Right ventricle myocardium superior (tissue), 1 donor: ENCODE data around the gene VIPR1. TPM values are rescaled to one million over a fixed set of nuclear protein-coding genes. Genes with fewer than 3 reads are reported as not detected.
A peak's percentile ranks its signal among the peaks of the same experiment; 100 is the strongest.

Source experiments
- ATAC-seq: fragments of 200-7000 bp; cut with Tn5 transposase; one replicate; pipeline ENCODE4 v1.9.1; 2020; ENCODE audit warnings: mild to moderate bottlenecking; ENCODE audit not compliant: poor library complexity
- DNase-seq: peaks from one replicate; pipeline ENCODE4 v3.0.0-alpha.2; 2020
- intact Hi-C: fragments of 100-400 bp; cut with DNase I; formaldehyde crosslinking; loops from one replicate; pipeline ENCODE4 v1.11.2; 2022
- total RNA-seq: library from RNA; stranded (reverse); fragmentation: NEBNext Ultra II Directional; extraction: Animal tissue kit (Norgen Biotek cat#: 25700); gene quantifications from one replicate; pipeline ENCODE4 v1.2.1, GENCODE V29; 2021
- donor health status: DM: no; HTN: yes; CAD: no; lungs with severe emphysema.

VIPR1 gene
- total RNA-seq, 1 donor from 2014 or later = 3.4 TPM

GRCh38 chr3:42505849-42506410, 3.5 kb downstream of the VIPR1 start:
- intact Hi-C loops = no loop called here
- ATAC-seq (no peak), DNase-seq (no peak)

DNA sequence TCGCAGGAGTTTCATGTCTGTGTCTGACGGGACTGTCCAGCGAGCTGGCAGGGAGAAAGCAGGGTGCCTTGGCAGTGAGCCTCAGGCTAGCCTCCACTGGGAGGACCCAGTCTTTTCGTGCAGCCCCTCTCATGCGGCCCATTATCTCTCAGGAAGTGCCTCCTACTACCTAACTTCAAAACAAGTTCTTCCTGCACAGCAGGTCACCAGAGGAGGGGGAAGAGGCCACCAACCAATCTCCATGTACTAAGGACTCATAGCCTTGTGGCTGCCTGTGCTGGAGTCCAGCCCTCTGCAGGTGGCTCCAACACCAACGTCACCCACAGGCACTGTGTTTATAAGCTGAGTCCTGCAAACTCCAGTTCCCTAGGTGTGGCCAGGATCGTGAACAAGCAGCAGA, 4.8 kb downstream of the VIPR1 start:
- DNase-seq = no peak
- intact Hi-C loops = no loop called here
- ATAC-seq = no peak

DNA sequence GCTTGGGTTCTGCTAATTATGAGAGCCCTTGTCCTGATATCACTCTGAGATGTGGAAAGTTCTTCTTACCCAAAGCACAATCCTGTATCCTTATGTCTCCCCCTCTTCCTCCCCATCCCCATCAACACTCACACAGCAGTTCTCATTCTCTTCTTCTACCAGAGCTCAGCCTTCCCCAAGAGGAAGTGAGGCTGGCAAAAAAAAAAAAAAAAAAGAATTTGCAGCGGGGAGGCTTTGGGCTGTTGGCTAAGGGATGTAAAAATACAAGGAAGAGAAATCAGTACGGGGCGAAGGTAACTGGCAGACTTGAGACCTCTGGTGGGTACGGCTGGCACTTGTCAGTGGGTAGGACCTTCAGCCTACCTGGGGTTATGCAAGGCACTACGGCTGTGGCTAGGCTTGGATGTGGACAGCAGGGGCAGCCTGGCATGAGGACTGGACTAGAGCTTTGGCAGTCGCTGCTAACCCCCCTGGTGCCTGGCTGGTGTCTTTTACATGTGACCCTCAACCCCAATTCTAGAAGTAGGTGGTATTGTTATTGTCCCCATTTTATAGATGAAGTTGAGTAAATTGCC, 5.4 kb downstream of the VIPR1 start:
- intact Hi-C loops = no loop called here
- ATAC-seq = no peak
- peak; percentile 20 for DNase-seq

DNA sequence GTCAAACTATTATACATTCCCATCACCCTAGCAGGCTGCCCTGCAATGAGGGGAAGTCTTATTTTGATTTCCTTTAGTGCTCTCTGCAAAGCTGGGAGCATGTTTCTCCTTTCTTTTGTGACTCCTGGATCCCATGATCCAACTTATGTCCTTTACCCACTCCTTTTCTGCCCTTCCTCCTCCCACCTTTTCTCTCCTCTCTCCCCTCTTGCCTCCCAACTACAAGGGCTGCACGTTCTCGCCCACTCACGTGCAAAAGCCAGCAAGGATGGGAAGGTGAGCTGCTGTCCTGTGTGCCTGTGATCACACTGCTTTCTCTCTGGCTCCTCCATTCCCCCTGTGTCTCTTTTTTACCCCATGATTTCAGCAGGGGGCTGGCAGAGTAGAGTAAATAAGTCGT, 6.1 kb downstream of the VIPR1 start:
- no peak for DNase-seq
- no peak for ATAC-seq
- intact Hi-C loops = no loop called here

DNA sequence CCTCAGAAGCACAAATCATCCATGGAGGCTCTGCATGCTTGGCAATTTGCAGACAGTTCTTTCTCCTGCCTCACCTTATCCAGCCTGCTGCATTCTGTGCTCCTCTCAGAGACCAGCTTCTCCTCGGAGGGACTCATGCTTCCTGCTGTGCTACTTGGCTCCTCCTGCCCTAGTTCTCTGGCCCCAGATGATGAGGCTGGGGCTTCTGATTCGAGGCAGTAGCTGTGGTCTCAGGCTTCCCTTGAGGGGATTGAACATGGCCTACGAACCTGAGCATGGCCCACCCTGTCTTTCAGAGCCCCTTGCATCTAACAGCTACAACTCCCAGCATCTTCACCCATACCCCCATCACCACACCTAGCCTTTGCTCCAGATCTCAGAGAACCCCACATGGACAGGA, 6.7 kb downstream of the VIPR1 start:
- intact Hi-C loops = no loop called here
- DNase-seq = peak; percentile 10
- ATAC-seq = no peak

DNA sequence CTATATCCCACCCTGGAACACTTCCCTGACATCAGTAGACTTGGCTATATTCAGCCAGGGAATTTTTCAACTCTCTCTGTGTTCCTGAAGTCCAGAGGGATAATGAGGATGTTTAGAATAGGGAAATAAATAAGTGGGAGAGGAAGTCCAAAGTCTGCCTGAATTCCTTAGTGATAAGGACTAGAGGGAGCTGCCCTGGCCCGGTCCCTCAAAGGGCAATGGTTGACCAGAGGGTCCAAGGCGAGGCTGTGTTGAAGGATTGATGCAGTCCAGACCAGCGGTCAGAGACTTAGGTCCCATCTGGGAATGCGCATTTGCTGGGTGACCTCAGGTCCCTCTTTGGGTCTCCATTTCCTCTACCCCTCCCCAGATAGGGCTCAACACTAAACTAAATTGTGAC, 7.9 kb downstream of the VIPR1 start:
- intact Hi-C loops = loop anchor here (5.0 kb wide), 1 partner anchor 52 kb away; no protein-coding TSS in a partner anchor
- peak; percentile 34 for DNase-seq
- no peak for ATAC-seq

DNA sequence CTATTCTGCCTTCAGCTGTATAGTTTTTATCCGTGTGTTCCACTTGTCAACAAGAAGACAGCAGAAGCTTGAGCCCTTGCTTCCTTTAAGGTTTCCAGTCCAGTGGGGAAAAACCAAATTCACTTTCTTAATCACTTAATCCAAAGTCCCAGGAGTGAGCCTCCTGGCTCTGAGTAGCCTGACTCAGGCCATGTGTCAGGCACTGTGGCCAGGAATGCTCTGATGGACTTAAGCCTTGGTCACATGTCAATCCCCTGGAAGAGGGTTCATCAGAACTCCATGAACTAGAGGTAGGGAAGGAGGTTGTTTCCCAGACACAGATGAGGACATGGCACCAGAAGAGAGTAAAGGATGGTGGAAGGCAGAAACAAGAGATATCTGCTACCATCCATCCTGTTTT, 8.8 kb downstream of the VIPR1 start:
- ATAC-seq = no peak
- intact Hi-C loops = loop anchor here (5.0 kb wide), 1 partner anchor 51 kb away; no protein-coding TSS in a partner anchor

GRCh38 chr3:42511736-42512135, 9.3 kb downstream of the VIPR1 start:
- DNase-seq (no peak), ATAC-seq (no peak)
- intact Hi-C loops = loop anchor here (5.0 kb wide), 1 partner anchor 51 kb away; no protein-coding TSS in a partner anchor

More for the DNA sequence above, 8.8 kb downstream of the VIPR1 start:
- peak; percentile 38 for DNase-seq

GRCh38 chr3:42513121-42513520, 10.7 kb downstream of the VIPR1 start:
- no peak for ATAC-seq
- intact Hi-C loops = loop anchor here (5.0 kb wide), 1 partner anchor 49 kb away; no protein-coding TSS in a partner anchor

GRCh38 chr3:42513521-42513920, 11.1 kb downstream of the VIPR1 start:
- ATAC-seq (no peak), DNase-seq (no peak)
- intact Hi-C loops = loop anchor here (5.0 kb wide), 1 partner anchor 49 kb away; no protein-coding TSS in a partner anchor

More at GRCh38 chr3:42513121-42513520, 10.7 kb downstream of the VIPR1 start:
- DNase-seq = peak; percentile 45

DNA sequence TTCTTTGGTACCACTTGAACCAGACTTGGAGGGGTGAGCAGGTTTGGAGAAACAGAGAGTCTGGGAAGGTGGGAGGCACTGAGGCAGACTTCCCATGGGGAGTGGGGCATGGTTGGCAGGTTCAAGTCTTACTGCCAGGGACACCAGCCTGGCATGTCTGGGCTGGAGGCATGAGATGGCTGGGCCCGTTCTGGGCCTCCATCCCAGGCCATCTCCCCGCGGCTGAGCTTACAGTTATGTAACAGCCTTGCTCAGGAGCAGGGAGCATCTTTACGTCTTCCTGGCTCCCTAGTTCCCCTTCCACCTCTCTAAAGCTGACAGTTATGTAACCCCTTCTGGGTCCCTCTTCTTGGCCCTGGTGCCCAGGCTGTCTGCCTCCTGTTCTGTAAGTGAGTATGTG, 12.4 kb downstream of the VIPR1 start:
- intact Hi-C loops = loop anchor here (5.0 kb wide), 1 partner anchor 47 kb away; no protein-coding TSS in a partner anchor
- no peak for ATAC-seq
- no peak for DNase-seq

DNA sequence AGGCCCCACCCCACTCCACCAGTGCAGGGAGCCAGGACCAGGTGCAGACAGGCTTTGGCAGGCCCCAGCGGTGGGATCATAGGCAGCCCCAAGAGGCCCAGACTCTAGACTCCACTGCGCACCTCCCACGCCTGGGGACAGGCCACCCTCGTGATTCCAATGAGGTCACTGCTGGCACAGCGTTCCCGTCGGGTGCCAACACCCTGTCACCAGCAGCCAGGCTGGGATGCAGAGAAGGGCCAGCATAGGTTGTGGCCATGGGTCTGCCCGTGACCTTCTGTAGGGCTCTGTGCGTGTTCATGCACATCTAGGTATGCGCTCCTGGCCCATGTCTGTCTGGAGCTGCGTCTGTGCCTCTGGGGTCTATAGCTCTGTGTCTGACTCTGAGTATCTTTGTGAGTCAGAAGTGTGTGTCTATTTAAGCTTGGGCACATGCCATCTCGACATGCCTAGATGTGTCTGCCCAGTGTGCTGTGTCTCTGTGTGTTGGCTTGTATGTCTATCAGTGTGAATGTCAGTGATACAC, 13.0 kb downstream of the VIPR1 start:
- ATAC-seq = peak; percentile 90
- intact Hi-C loops = no loop called here
- DNase-seq = peak; percentile 83

DNA sequence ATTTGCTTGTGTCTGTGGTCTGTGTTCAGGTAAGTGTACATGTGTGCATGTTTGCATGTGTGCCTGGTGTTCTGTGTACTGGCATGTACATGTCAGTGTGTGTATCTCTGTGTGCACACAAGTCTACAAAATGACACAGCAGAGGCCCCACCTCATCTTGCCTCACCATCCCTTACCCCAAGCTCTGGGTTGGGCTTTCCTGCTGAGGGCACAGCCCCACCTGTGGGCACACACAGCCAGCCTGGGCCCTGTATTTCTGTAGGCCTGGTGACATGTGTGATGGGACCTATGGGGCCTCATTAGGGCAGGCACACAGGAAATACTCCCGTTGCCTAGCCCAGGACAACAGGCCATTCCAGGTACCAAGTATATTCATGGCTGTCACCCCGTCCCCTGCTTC, 13.5 kb downstream of the VIPR1 start:
- ATAC-seq (no peak), DNase-seq (peak; percentile 11)
- intact Hi-C loops = no loop called here

DNA sequence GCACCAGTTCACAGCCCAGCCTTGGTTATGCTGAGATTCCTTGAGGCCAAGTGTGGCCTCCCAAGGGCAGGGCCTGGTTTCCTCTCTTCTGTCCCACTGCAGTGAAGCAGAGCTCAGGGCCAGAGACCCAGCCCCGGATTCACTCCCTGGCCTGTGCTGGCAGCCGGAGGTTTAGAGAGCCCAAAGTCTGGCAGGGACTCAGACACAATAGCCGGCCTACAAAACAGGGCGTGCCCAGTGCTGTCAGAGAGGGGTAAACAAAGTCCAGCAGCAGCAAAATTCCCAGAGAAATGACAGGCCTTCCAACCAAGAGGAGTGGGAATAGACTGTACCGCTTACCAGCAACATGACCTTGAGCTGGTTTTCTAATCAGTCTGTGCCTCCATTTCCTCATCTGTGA, 14.0 kb downstream of the VIPR1 start:
- intact Hi-C loops = no loop called here
- DNase-seq = peak; percentile 36
- no peak for ATAC-seq

DNA sequence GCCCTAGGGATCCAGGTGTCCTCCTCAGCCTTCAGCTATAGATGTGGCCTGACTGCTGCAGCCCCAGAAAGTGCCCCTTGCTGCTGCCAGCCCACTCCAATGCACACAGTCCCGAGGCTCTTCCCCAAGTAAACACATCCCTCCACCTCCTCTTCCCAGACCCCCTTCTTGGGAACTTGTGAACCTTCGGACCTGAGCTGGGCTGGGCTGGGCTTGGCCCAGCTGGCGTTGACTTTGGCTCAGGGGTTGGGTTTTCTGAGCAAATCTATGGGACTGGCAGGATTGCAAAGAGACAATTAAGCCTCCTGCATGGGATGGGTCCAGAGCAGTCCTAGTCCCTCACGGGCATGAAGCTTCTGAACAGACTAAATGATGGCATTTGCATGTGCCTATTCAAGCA, 14.7 kb downstream of the VIPR1 start:
- DNase-seq (peak; percentile 6), ATAC-seq (no peak)
- intact Hi-C loops = no loop called here

GRCh38 chr3:42518800-42519567, 16.5 kb downstream of the VIPR1 start:
- DNase-seq (peak; percentile 58), ATAC-seq (no peak)
- intact Hi-C loops = no loop called here

GRCh38 chr3:42519568-42519962, 17.1 kb downstream of the VIPR1 start:
- ATAC-seq (no peak), DNase-seq (peak; percentile 12)
- intact Hi-C loops = no loop called here

DNA sequence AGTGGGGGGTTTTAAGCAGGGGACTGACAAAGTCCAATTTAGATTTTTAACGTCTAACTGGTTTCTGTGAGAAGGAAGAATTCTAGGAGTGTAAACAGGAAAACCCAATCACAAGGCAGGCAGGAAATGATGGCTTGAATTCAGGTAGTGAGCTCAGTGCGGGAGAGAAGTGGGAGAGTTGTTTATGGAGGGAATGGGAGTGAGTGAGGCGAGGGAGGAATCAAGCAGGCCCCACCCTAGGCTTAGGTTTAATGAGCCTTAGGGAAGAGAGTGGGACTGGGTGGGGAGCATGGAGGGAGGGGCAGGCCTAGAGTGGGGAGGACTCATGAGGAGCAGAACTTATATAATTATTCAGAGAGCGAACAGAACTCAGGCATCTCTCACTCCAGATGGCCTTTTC, 17.9 kb downstream of the VIPR1 start:
- intact Hi-C loops = no loop called here
- ATAC-seq = no peak
- DNase-seq = no peak

DNA sequence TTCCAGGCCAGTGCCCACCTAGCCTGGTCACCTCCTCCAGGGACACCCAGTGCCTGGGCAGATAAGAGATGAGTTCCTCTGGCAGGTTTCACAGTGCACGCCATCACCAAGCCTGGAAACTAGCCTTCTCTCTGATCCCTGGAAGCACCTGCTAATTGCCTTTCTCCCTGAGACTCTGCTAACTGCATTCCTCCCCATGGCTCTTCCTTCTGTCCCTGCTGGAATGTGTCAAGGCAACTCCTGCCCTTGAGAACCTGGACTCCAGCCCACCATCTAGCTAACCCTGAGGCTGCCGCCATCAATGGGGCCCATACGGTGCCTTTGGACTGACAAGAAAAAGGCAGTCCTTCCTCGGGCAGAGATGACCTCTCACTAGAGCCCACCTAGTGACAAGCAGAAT, 18.5 kb downstream of the VIPR1 start:
- ATAC-seq = no peak
- intact Hi-C loops = no loop called here
- DNase-seq = no peak

DNA sequence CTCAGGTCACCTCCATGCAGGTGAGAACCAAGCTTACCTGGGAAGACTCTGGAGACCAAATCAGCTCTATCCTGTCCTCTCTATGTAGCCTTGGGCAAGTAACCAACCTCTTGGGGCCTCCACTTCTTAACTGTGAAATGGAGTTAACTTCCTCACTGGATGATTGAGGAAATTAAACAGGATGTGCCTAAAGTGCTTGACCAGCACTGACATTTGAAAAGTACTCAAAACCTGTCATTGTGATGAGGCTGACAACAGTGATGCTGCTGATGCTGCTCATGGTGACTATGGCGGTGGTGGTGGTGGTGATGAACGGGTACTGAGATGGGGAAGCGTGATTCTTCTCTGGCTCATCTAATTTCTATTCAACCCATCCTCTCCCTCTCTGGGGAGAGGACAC, 22.3 kb downstream of the VIPR1 start:
- ATAC-seq = no peak
- DNase-seq = no peak
- intact Hi-C loops = no loop called here
